Stimulated activated effector memory CD8-positive, alpha-beta T cell treated with anti-CD3 and anti-CD28 coated beads, Interleukin-12 subunit alpha, Interleukin-12 subunit beta, amount 100 ng/mL, for 72 hours (primary cell): ENCODE results near the gene KAT6B.
A peak's percentile ranks its signal among the peaks of the same experiment; 100 is the strongest.

Experiments
- ATAC-seq: fragments of 150-1000 bp; cut with Tn5 transposase; 2 replicates; pipeline ENCODE4 v1.10.0; 2021
- DNase-seq, 2 donors: peaks; one replicate each; pipeline ENCODE4 v3.0.0; 2021 to 2022; ENCODE audit warnings: low spot score in 2 of 2
- H3K27ac Mint-ChIP-seq: one replicate; pipeline ENCODE4 v1.8.0; 2022; ENCODE audit warnings: mild to moderate bottlenecking, mixed read lengths
- H3K36me3 Mint-ChIP-seq: one replicate; pipeline ENCODE4 v1.8.0; 2022; ENCODE audit warnings: mild to moderate bottlenecking, mixed read lengths
- H3K4me1 Mint-ChIP-seq: one replicate; pipeline ENCODE4 v1.8.0; 2022; ENCODE audit warnings: mixed read lengths
- H3K4me3 Mint-ChIP-seq: one replicate; pipeline ENCODE4 v1.8.0; 2022; ENCODE audit warnings: mild to moderate bottlenecking, mixed read lengths
- H3K9me3 Mint-ChIP-seq: one replicate; pipeline ENCODE4 v1.8.0; 2022; ENCODE audit warnings: mixed read lengths

KAT6B gene

GRCh38 chr10:74813381-74814259, 12.8 kb upstream of the KAT6B start:
- H3K4me1 Mint-ChIP-seq: peaks cover 6% of the 10 kb centered on the region
- no peaks in the 10 kb centered on the region for H3K36me3 Mint-ChIP-seq
- peaks cover 5% of the 10 kb centered on the region for H3K9me3 Mint-ChIP-seq
- DNase-seq (no peak), ATAC-seq (no peak)
- no peak overlapping the region for H3K4me3 Mint-ChIP-seq
- H3K27ac Mint-ChIP-seq: no peak overlapping the region

GRCh38 chr10:74814797-74815196, 11.6 kb upstream of the KAT6B start:
- ATAC-seq: no peak
- Mint-ChIP-seq H3K27ac (no peak overlapping the region), H3K9me3 (peaks cover 5% of the 10 kb centered on the region), H3K4me3 (no peak overlapping the region), H3K4me1 (peaks cover 6% of the 10 kb centered on the region), H3K36me3 (no peaks in the 10 kb centered on the region)
- DNase-seq: no peak

DNA sequence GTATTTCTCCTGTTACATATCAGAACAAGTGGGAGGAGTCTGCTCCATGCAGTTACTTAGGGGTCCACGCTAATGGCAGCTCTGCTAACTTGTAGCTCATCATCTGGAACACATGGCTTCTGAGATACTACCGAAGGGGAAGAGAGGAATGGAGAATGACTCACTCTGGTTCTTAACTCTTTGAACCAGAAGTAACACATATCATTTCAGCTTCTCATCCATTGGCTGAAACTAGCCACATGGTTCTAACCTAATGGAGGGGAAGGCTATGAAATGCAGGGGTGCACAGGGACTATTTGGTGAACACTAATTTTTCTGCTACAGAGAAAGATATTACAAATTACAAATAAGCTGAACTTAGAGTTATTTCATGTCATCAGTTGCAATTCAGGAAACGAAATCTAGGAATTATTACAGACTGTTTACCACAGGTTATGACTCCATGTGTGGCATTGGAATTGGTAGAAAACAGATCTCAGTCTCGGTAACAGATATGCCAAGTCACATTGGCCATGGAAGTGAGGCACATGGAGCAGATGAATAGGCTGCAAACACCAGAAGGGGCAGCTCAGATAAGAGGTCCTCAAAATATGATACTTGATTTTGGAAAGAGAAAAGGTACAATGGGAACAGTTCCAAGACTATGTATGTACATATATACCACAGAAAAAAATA, 9.4 kb upstream of the KAT6B start:
- DNase-seq (no peak), ATAC-seq (no peak)
- H3K36me3 Mint-ChIP-seq: no peaks in the 10 kb centered on the region
- H3K4me3 Mint-ChIP-seq: no peak overlapping the region
- H3K27ac Mint-ChIP-seq: no peak overlapping the region
- H3K9me3 Mint-ChIP-seq: peaks cover 5% of the 10 kb centered on the region
- H3K4me1 Mint-ChIP-seq: peaks cover 6% of the 10 kb centered on the region

- Mint-ChIP-seq H3K4me3 (no peak overlapping the region), H3K4me1 (peaks cover 27% of the 10 kb centered on the region), H3K27ac (no peak overlapping the region), H3K9me3 (peaks cover 5% of the 10 kb centered on the region), H3K36me3 (peaks cover 15% of the 10 kb centered on the region)
- ATAC-seq: no peak
- DNase-seq: no peak
Observed at GRCh38 chr10:74821501-74821900, 4.9 kb upstream of the KAT6B start.

DNA sequence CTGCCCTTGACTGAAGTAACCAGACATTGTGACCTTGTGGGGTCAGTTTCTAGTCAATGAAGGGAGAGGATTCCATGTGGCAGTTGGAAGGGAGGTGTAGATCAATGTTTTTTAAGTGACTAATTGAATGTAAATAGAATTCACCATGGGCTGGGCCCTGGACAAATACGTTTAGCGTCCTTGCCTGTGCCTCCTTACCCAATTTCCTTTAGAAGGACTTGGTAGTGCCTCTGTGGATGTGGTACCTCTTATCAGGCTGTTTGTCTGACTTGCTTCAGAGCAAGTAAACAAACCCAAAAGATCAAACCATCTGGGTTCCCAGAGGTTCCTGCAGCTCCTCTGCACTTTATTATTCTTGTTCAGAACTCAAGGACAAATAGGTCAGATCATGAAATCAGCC, 4.3 kb upstream of the KAT6B start:
- Mint-ChIP-seq H3K4me3 (no peak overlapping the region), H3K9me3 (peaks cover 2% of the 10 kb centered on the region), H3K36me3 (peaks cover 21% of the 10 kb centered on the region), H3K4me1 (peaks cover 29% of the 10 kb centered on the region), H3K27ac (no peak overlapping the region)
- no peak for ATAC-seq
- no peak for DNase-seq

DNA sequence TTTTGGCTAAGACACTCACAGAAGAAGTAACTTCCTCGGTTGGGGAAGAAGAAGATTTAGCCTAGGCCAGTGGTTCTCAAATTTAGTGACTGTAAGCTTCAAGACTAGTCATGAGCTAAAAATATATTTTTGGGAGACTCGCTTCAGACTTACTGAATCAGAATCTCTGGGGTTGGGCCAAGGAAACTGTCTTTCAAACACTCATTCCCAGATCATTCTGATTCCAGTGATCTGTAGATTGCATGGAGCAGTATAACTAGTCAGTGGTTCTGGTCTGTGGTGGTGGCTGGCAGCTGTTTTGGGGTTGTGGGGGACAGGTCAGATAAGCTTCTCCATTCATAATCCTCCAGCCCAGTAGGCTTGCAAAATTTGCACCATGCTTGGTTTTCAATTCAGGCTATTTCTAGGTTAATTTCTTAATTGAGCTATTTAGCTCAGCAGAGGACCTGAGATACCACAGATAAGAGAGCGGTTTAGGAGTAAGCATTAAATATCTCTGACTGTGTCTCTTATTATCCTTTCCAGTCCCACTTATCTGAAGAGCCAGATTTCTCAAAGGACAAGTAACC, 3.8 kb upstream of the KAT6B start:
- Mint-ChIP-seq H3K4me1 (peaks cover 30% of the 10 kb centered on the region), H3K9me3 (no peaks in the 10 kb centered on the region), H3K27ac (no peak overlapping the region), H3K4me3 (no peak overlapping the region), H3K36me3 (peaks cover 23% of the 10 kb centered on the region)
- ATAC-seq: no peak
- DNase-seq: no peak

GRCh38 chr10:74823791-74824183, 2.6 kb upstream of the KAT6B start:
- Mint-ChIP-seq H3K4me3 (peak overlapping the region; percentile 86), H3K9me3 (no peaks in the 10 kb centered on the region), H3K27ac (peak overlapping the region; percentile 96), H3K36me3 (peaks cover 23% of the 10 kb centered on the region), H3K4me1 (peaks cover 41% of the 10 kb centered on the region)
- ATAC-seq (no peak), DNase-seq (no peak)

- Mint-ChIP-seq H3K4me1 (peaks cover 46% of the 10 kb centered on the region), H3K36me3 (peaks cover 23% of the 10 kb centered on the region), H3K27ac (peak overlapping the region; percentile 96), H3K4me3 (peak overlapping the region; percentile 86), H3K9me3 (no peaks in the 10 kb centered on the region)
- DNase-seq: peak in 1 of 2 donors; percentile 59
- no peak for ATAC-seq
Observed at GRCh38 chr10:74824184-74824899, 2.1 kb upstream of the KAT6B start.

GRCh38 chr10:74824900-74825370, 1.5 kb upstream of the KAT6B start:
- Mint-ChIP-seq H3K27ac (peak overlapping the region; percentile 96), H3K4me3 (peak overlapping the region; percentile 86), H3K4me1 (peaks cover 46% of the 10 kb centered on the region), H3K9me3 (no peaks in the 10 kb centered on the region), H3K36me3 (peaks cover 23% of the 10 kb centered on the region)
- ATAC-seq: no peak
- peak; percentile 55 to 85 for DNase-seq

- ATAC-seq: peak; percentile 2
- H3K27ac Mint-ChIP-seq: peak overlapping the region; percentile 96
- no peaks in the 10 kb centered on the region for H3K9me3 Mint-ChIP-seq
- DNase-seq: peak; percentile 60 to 84
- H3K4me1 Mint-ChIP-seq: peaks cover 46% of the 10 kb centered on the region
- H3K4me3 Mint-ChIP-seq: peak overlapping the region; percentile 86
- peaks cover 23% of the 10 kb centered on the region for H3K36me3 Mint-ChIP-seq
Observed at GRCh38 chr10:74825371-74826141, 844 bp upstream of the KAT6B start.

DNA sequence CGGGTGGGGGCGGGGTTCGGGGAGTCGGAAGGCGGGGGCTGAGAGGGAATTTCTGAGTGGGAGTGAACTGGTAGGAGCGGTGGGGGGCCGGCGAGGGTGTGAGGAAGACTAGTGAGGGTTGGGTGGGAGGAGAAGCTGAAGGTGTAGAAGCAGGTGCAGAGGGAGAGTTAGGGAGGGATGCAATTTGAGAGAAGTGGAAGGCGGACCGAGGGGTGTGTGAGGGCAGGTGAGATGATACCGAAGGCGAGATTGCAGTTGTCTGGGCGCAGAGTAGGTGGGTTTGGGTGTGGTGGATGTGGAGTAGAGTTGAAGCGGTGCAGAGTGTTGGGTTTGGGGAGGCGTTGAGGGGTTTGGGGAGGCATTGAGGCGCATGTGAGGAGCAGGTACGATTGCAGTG, 643 bp downstream of the KAT6B start:
- peak overlapping the region; percentile 86 for H3K4me3 Mint-ChIP-seq
- ATAC-seq (peak; percentile 0), DNase-seq (peak in 1 of 2 donors; percentile 87)
- H3K9me3 Mint-ChIP-seq: no peaks in the 10 kb centered on the region
- peaks cover 23% of the 10 kb centered on the region for H3K36me3 Mint-ChIP-seq
- H3K4me1 Mint-ChIP-seq: peaks cover 57% of the 10 kb centered on the region
- H3K27ac Mint-ChIP-seq: peak overlapping the region; percentile 96

- Mint-ChIP-seq H3K36me3 (peaks cover 23% of the 10 kb centered on the region), H3K4me3 (peak overlapping the region; percentile 86), H3K9me3 (no peaks in the 10 kb centered on the region), H3K27ac (peak overlapping the region; percentile 96), H3K4me1 (peaks cover 51% of the 10 kb centered on the region)
- DNase-seq: no peak
- no peak for ATAC-seq
Observed at GRCh38 chr10:74827694-74828093, 1.3 kb downstream of the KAT6B start.

DNA sequence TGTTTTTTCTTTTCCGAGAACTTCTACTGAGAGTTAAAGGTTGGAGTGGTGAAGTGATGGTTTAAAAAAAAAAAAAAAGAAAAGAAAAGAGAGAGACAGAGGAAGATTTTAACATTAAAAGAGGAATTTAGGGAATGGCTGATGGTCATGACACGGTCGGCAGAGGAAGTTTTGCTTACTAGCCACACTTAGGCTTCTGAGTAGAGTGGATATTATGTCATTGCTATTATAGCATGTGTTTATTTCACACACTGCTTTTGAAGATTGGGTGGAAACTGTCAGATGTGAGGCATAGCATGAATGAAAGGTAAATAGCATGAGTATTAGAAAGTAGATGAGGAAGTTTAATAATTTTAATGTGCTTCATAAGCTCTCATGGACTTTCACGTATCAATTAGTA, 2.5 kb downstream of the KAT6B start:
- no peaks in the 10 kb centered on the region for H3K9me3 Mint-ChIP-seq
- H3K4me1 Mint-ChIP-seq: peaks cover 47% of the 10 kb centered on the region
- H3K36me3 Mint-ChIP-seq: peaks cover 23% of the 10 kb centered on the region
- H3K27ac Mint-ChIP-seq: no peak overlapping the region
- DNase-seq (no peak), ATAC-seq (no peak)
- H3K4me3 Mint-ChIP-seq: no peak overlapping the region

GRCh38 chr10:74831518-74832120, 5.2 kb downstream of the KAT6B start:
- Mint-ChIP-seq H3K4me3 (no peak overlapping the region), H3K36me3 (peaks cover 7% of the 10 kb centered on the region), H3K4me1 (peaks cover 45% of the 10 kb centered on the region)

More at GRCh38 chr10:74831518-74832120, 5.2 kb downstream of the KAT6B start:
- no peak for DNase-seq
- no peaks in the 10 kb centered on the region for H3K9me3 Mint-ChIP-seq
- no peak overlapping the region for H3K27ac Mint-ChIP-seq
- no peak for ATAC-seq
